Lung (tissue), 12 donors: ENCODE measurements around the gene ADAMTSL1. TPM values are rescaled to one million over a fixed set of nuclear protein-coding genes. Genes with fewer than 3 reads are reported as not detected.

Source experiments
- ATAC-seq: fragments of 200-7000 bp; cut with Tn5 transposase; one replicate; pipeline ENCODE4 v1.9.1; 2020; ENCODE audit warnings: moderate number of reproducible peaks; ENCODE audit not compliant: insufficient read depth, low FRiP score
- DNase-seq, 3 donors: peaks; one replicate each; pipeline ENCODE4 v3.0.0-alpha.2; 2013 to 2017
- H3K27ac ChIP-seq, 2 donors: one replicate each; pipeline ENCODE4 v1.5.1; 2013; ENCODE audit warnings: mild to moderate bottlenecking in 2 of 2, moderate library complexity in 2 of 2, control low read depth in 1 of 2, inconsistent platforms in 1 of 2, low read depth in 1 of 2, low read length in 1 of 2
- H3K27me3 ChIP-seq, 3 donors: one replicate each; pipeline ENCODE4 v1.5.1; 2013; ENCODE audit warnings: low read length in 2 of 3; ENCODE audit not compliant: control insufficient read depth in 3 of 3, insufficient read depth in 3 of 3
- H3K36me3 ChIP-seq, 4 donors: one replicate each; pipeline ENCODE4 v1.5.1; 2013; ENCODE audit warnings: low read length in 4 of 4, mild to moderate bottlenecking in 1 of 4, moderate library complexity in 1 of 4; ENCODE audit not compliant: control insufficient read depth in 4 of 4, insufficient read depth in 4 of 4
- H3K4me1 ChIP-seq, 5 donors: one replicate each; pipeline ENCODE4 v1.5.1; 2013; ENCODE audit warnings: low read length in 5 of 5, mild to moderate bottlenecking in 2 of 5, moderate library complexity in 1 of 5; ENCODE audit not compliant: control insufficient read depth in 5 of 5, insufficient read depth in 5 of 5
- H3K4me3 ChIP-seq: one replicate; pipeline ENCODE4 v1.5.1; 2013; ENCODE audit warnings: mild to moderate bottlenecking, control low read depth, moderate library complexity
- H3K9ac ChIP-seq, 2 donors: one replicate each; pipeline ENCODE4 v1.5.1; 2013; ENCODE audit warnings: low read length in 2 of 2, control low read depth in 1 of 2; ENCODE audit not compliant: insufficient read depth in 1 of 2
- H3K9me3 ChIP-seq, 4 donors: one replicate each; pipeline ENCODE4 v1.5.1; 2013; ENCODE audit warnings: low read length in 3 of 4, mild to moderate bottlenecking in 1 of 4, moderate library complexity in 1 of 4; ENCODE audit not compliant: control insufficient read depth in 4 of 4, insufficient read depth in 3 of 4
- WGBS, 2 donors: extraction: QIAGEN DNeasy Blood & Tissue Kit; methylation state at CpG; one replicate each; pipeline ENCODE4 v1.1.7; 2013; 5-methylcytosine and 5-hydroxymethylcytosine counted together
- polyA plus RNA-seq, 2 donors: library from polyadenylated mRNA; stranded (reverse); fragments of 200-250 nt; gene quantifications; one replicate each; pipeline ENCODE4 v1.2.1, GENCODE V29; 2013
- total RNA-seq, 2 donors: library from RNA; depleted of rRNA in 1 of 2; stranded (reverse); fragments of >200 nt in 1 of 2; gene quantifications; one replicate each; pipeline ENCODE4 v1.2.1, GENCODE V29; 2014 to 2021
- TF ChIP-seq, protein P1 (sequence below): IDR thresholded peaks from 2 replicates; pipeline ENCODE4 v1.5.1; 2012; ENCODE audit warnings: mild to moderate bottlenecking; ENCODE audit errors: control extremely low read depth, extremely low read depth
- donor health status: control.
- donor health status: control.
- donor health status: Bipolar disorder and iron deficiency.
- donor health status: healthy.
- donor health status: DM: yes; HTN: yes; CAD: no.

The ADAMTSL1 gene
- total and polyA plus RNA-seq, 4 donors, result 0.25 to 36.2 (median 1.4) TPM

DNA sequence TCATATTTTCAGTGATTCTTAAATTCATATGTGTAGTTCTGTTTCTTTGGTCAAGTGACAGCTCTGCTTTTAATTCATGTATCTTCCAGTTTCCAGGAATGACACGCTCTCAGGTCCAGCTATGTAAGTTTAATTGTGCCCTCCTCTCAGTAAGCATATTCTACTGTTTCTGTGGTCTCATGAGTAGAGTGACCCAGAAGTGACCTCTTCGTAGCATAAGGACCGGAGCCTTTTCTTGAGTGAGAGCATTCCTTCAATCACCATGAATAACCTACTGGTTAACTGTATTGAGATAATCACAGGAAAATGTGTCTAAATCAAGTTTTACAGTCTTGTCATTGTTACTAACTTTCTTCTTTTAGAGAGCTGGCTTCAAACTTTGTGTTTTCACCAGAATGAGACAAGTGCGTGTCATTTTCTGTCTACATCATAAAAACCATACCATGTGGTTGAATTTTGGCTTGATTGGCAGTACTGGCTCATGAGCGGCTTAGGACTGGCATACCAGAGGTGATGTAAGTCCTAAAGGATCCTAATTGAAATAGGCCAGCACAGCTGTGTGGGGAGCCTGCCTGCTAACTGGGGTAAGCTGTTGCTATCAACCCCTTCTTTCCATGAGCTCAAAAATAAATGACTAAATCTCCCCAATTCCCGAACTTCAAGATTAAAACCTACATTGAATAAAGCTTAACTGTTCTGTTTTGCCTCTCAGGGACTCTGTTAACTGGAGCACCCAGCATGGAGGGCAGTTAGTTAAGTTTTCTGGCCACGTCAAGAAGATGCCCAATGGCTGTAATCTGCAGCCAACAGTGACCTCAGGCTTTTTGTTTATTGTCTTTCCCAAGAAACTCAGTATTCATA, 4.8 kb downstream of the ADAMTSL1 start:
- DNase-seq (no peak), ATAC-seq (no peak)
- Histone ChIP-seq H3K36me3 (no peaks in the 10 kb centered on the region), H3K27ac (no peak overlapping the region), H3K27me3 (no peaks in the 10 kb centered on the region), H3K4me3 (no peak overlapping the region), H3K9ac (no peak overlapping the region), H3K4me1 (peaks cover 0 to 6% (median 2%) of the 10 kb centered on the region in 5 donors), H3K9me3 (no peaks in the 10 kb centered on the region)
- WGBS, 2 donors, result 85 to 93% methylated on average over 7 of the region's 7 CpGs
- TF ChIP-seq, protein P1, sequence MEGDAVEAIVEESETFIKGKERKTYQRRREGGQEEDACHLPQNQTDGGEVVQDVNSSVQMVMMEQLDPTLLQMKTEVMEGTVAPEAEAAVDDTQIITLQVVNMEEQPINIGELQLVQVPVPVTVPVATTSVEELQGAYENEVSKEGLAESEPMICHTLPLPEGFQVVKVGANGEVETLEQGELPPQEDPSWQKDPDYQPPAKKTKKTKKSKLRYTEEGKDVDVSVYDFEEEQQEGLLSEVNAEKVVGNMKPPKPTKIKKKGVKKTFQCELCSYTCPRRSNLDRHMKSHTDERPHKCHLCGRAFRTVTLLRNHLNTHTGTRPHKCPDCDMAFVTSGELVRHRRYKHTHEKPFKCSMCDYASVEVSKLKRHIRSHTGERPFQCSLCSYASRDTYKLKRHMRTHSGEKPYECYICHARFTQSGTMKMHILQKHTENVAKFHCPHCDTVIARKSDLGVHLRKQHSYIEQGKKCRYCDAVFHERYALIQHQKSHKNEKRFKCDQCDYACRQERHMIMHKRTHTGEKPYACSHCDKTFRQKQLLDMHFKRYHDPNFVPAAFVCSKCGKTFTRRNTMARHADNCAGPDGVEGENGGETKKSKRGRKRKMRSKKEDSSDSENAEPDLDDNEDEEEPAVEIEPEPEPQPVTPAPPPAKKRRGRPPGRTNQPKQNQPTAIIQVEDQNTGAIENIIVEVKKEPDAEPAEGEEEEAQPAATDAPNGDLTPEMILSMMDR, result no peak

DNA sequence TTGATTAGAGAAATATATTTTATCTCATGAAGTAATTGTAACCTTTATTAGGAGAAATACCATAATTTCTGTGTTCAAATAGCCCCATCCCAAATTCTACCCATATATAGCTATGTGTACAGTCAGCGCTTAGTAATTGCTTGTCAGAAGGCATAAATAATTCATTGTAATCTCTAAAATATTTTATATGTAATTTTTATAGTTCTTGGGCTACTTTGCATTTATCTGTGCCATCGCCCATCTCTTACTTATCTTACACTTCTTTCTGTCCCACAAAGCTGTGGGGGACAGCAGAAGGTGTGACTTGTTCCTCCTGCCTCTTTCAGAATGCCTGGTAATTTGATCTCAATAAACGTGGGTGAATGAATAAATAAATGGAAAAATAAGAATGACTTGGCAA, 5.5 kb downstream of the ADAMTSL1 start:
- Histone ChIP-seq H3K27ac (no peak overlapping the region), H3K4me1 (peaks cover 0 to 3% (median 0%) of the 10 kb centered on the region in 5 donors), H3K36me3 (no peaks in the 10 kb centered on the region), H3K27me3 (no peaks in the 10 kb centered on the region), H3K9ac (no peak overlapping the region), H3K4me3 (no peak overlapping the region), H3K9me3 (no peaks in the 10 kb centered on the region)
- TF ChIP-seq, protein P1, result no peak
- DNase-seq (no peak), ATAC-seq (no peak)
- 89 to 91% methylated on average over 3 of the region's 3 CpGs for WGBS, 2 donors

DNA sequence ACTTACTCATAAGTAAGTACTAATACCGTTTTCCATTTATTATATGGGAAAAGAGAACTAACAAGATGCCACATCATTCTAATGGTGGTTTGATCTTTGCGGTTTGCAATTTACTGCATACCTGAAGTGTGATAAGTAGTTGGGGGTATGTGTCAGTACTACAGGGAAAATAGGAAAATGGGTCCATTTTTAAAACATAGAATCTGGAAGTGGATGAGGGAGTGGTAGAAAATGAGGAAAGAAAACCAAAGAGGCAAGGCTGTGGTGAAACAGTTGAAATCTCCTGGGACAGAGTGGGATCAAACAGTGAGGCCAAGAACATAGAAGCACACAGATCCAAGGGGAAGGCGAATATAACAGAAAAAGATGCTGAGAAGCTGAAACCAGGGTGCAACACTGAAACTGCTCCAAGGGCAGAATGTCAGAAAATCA, 6.7 kb downstream of the ADAMTSL1 start:
- H3K4me1 ChIP-seq, result no peaks in the 10 kb centered on the region
- TF ChIP-seq, protein P1, result no peak
- H3K27ac ChIP-seq, result no peak overlapping the region
- no peak overlapping the region for H3K9ac ChIP-seq
- no peaks in the 10 kb centered on the region for H3K27me3 ChIP-seq
- no peaks in the 10 kb centered on the region for H3K9me3 ChIP-seq
- H3K36me3 ChIP-seq, result no peaks in the 10 kb centered on the region
- ATAC-seq (no peak), DNase-seq (no peak)
- no peak overlapping the region for H3K4me3 ChIP-seq
- WGBS, 2 donors, result 63 to 80% methylated on average over 3 of the region's 3 CpGs
